HepG2 (cell line): ENCODE data around the gene MAPK10. TPM values are rescaled to one million over a fixed set of nuclear protein-coding genes. Genes with fewer than 3 reads are reported as not detected.

Experiments
- ATAC-seq: fragments of 200-7000 bp; cut with Tn5 transposase; 3 replicates; pipeline ENCODE4 v1.9.1; 2020; ENCODE audit warnings: mild to moderate bottlenecking, moderate library complexity
- BruUV-seq: library from RNA; stranded (reverse); fragments of 400-500 nt; replicated peaks from 2 replicates; lab custom pipeline; 2021; lab: Mats Ljungman, UMichigan
- CTCF ChIA-PET: fragments of 300-600 bp; formaldehyde crosslinking; extraction: SDS; loops from one replicate; lab custom pipeline; 2021; ENCODE audit warnings: low total read pairs, inconsistent platforms, low intra/inter-chr PET ratio; lab: Yijun Ruan, JAX
- POLR2A ChIA-PET: fragments of 350-600 bp; sonication (Branson Sonifier 250); formaldehyde crosslinking; loops from one replicate; lab custom pipeline; 2020; ENCODE audit warnings: antibody characterized with exemption, inconsistent platforms; lab: Yijun Ruan, JAX
- DNase-seq: peaks from one replicate; pipeline ENCODE4 v3.0.0-alpha.2; 2015; ENCODE audit warnings: low spot score
- FAIRE-seq: peaks from 3 replicates; lab custom pipeline; 2011; peaks lifted over from hg19 to GRCh38; lab: Jason Lieb, UNC
- H2AFZ ChIP-seq: one replicate; pipeline ENCODE4 v1.6.1; 2011; ENCODE audit warnings: low read length, inconsistent platforms
- H3K27ac ChIP-seq: fragments of 300-600 bp; 3 replicates; pipeline ENCODE4 v1.8.0; 2011; ENCODE audit warnings: mixed run types, mild to moderate bottlenecking, mixed read lengths, low read length, inconsistent platforms; ENCODE audit not compliant: insufficient read depth; ENCODE audit errors: extremely low read length
- H3K27me3 ChIP-seq, 2 experiments: fragments of 200-600 bp in 1 of 2; 2 replicates in 1 of 2; 3 replicates in 1 of 2; pipeline versions ENCODE4 v1.6.0 to v1.8.0; 2011; ENCODE audit warnings: low read length in 2 of 2, mild to moderate bottlenecking in 2 of 2, moderate library complexity in 2 of 2, inconsistent platforms in 1 of 2; ENCODE audit not compliant: insufficient read depth in 2 of 2, control insufficient read depth in 1 of 2
- H3K36me3 ChIP-seq, 2 experiments: fragments of 200-600 bp in 1 of 2; replicated peaks in 1 of 2; 2 replicates in 1 of 2; 3 replicates in 1 of 2; pipeline versions ENCODE4 v1.5.1 to v1.8.0; 2011; ENCODE audit warnings: low read length in 2 of 2, inconsistent platforms in 1 of 2; ENCODE audit not compliant: insufficient read depth in 2 of 2, control insufficient read depth in 1 of 2
- H3K4me1 ChIP-seq: 2 replicates; pipeline ENCODE4 v1.5.1; 2012; ENCODE audit warnings: low read length, inconsistent platforms; ENCODE audit not compliant: insufficient read depth
- H3K4me2 ChIP-seq: 2 replicates; pipeline ENCODE4 v1.6.0; 2011; ENCODE audit warnings: low read depth, low read length, inconsistent platforms
- H3K4me3 ChIP-seq, 3 experiments: fragments of 200-600 bp in 1 of 3; sonication (generic), shearing (Covaris generic) in 1 of 3; replicated peaks in 1 of 3; 2 replicates each; pipeline ENCODE4 v1.5.1; 2011 to 2016; ENCODE audit warnings: low read length in 3 of 3, inconsistent platforms in 2 of 3, low read depth in 2 of 3, mild to moderate bottlenecking in 2 of 3, control low read depth in 1 of 3, mixed read lengths in 1 of 3; ENCODE audit not compliant: insufficient read depth in 1 of 3
- H3K79me2 ChIP-seq: one replicate; pipeline ENCODE4 v1.6.1; 2011; ENCODE audit warnings: low read length, inconsistent platforms; ENCODE audit not compliant: insufficient read depth
- H3K9ac ChIP-seq: 2 replicates; pipeline ENCODE4 v1.6.0; 2011; ENCODE audit warnings: mild to moderate bottlenecking, low read depth, low read length, inconsistent platforms; ENCODE audit not compliant: insufficient read depth
- H3K9me3 ChIP-seq: 2 replicates; pipeline ENCODE4 v1.5.1; 2012; ENCODE audit warnings: mild to moderate bottlenecking, low read length
- H4K20me1 ChIP-seq: 2 replicates; pipeline ENCODE4 v1.6.0; 2011; ENCODE audit warnings: inconsistent platforms, mild to moderate bottlenecking, low read length, moderate library complexity; ENCODE audit not compliant: insufficient read depth
- CSRNP1 ChIP-seq: sonication (generic); formaldehyde crosslinking; IDR thresholded peaks from 2 replicates; pipeline ENCODE4 v1.8.1; 2023; ENCODE audit warnings: mild to moderate bottlenecking, missing genetic modification reagents
- FOSL1 ChIP-seq: sonication (generic); formaldehyde crosslinking; IDR thresholded peaks from 2 replicates; pipeline ENCODE4 v1.9.0; 2021; ENCODE audit warnings: missing genetic modification reagents, borderline replicate concordance
- FOXC1 ChIP-seq: sonication (generic); formaldehyde crosslinking; IDR thresholded peaks from 2 replicates; pipeline ENCODE4 v1.8.0; 2022; ENCODE audit warnings: mild to moderate bottlenecking, missing genetic modification reagents, borderline replicate concordance
- FOXP1 ChIP-seq, 2 experiments: fragments of 450-650 bp in 1 of 2; IDR thresholded peaks; 2 replicates each; pipeline ENCODE4 v1.6.1; 2017 to 2018; ENCODE audit warnings: antibody characterized with exemption in 1 of 2
- HMG20B ChIP-seq: conservative IDR thresholded peaks from 2 replicates; pipeline ENCODE4 v1.6.1; 2016; ENCODE audit warnings: missing genetic modification reagents, missing compliant biosample characterization
- KDM3A ChIP-seq: IDR thresholded peaks from 2 replicates; pipeline ENCODE4 v1.6.1; 2018; ENCODE audit warnings: low read depth, missing compliant biosample characterization
- MAFK ChIP-seq, 2 experiments: IDR thresholded peaks in 1 of 2; conservative IDR thresholded peaks in 1 of 2; 2 replicates each; pipeline ENCODE4 v1.6.1; 2011; ENCODE audit warnings: improper control_type of control experiment in 2 of 2, low read length in 2 of 2
- ZEB1 ChIP-seq: IDR thresholded peaks from 2 replicates; pipeline ENCODE4 v1.6.1; 2012; ENCODE audit warnings: mild to moderate bottlenecking, low read depth, inconsistent platforms; ENCODE audit not compliant: insufficient replicate concordance
- ZIK1 ChIP-seq: sonication (generic); formaldehyde crosslinking; IDR thresholded peaks from 2 replicates; pipeline ENCODE4 v1.5.0; 2020; ENCODE audit warnings: mild to moderate bottlenecking, low read depth, missing genetic modification reagents, borderline replicate concordance
- ZKSCAN8 ChIP-seq: IDR thresholded peaks from 2 replicates; pipeline ENCODE4 v1.6.1; 2016; ENCODE audit warnings: borderline replicate concordance, missing genetic modification reagents, missing compliant biosample characterization
- ZNF121 ChIP-seq: sonication (generic); formaldehyde crosslinking; IDR thresholded peaks from 2 replicates; pipeline ENCODE4 v1.5.0; 2020; ENCODE audit warnings: mild to moderate bottlenecking, missing genetic modification reagents
- ZNF260 ChIP-seq: sonication (generic); formaldehyde crosslinking; IDR thresholded peaks from 2 replicates; pipeline ENCODE4 v1.4.0; 2020; ENCODE audit warnings: missing genetic modification reagents, low read depth, mild to moderate bottlenecking, borderline replicate concordance
- ZNF446 ChIP-seq: sonication (generic); formaldehyde crosslinking; IDR thresholded peaks from 2 replicates; pipeline ENCODE4 v1.5.0; 2020; ENCODE audit warnings: mild to moderate bottlenecking, missing genetic modification reagents
- ZNF501 ChIP-seq: sonication (generic); formaldehyde crosslinking; IDR thresholded peaks from 2 replicates; pipeline ENCODE4 v1.5.1; 2020; ENCODE audit warnings: mild to moderate bottlenecking, moderate library complexity, missing genetic modification reagents
- in situ Hi-C: cut with HindIII; loops from 2 replicates; pipeline ENCODE4 v1.10.0; 2017; ENCODE audit warnings: low pct_unique_long_range_greater_than_20kb; ENCODE audit not compliant: extremely low pct_ligation_motif_present
- intact Hi-C: fragments of 100-400 bp; cut with micrococcal nuclease; formaldehyde crosslinking; loops from one replicate; pipeline ENCODE4 v1.10.0; 2022; ENCODE audit not compliant: unreplicated experiment
- polyA plus RNA-seq, 8 experiments: library from polyadenylated mRNA; depleted of rRNA in 3 of 8; stranded (reverse) in 7 of 8; unstranded in 1 of 8; fragments of >200 nt; fragmentation: Illumina TruSeq in 4 of 8; extraction: Trizol in 4 of 8; gene quantifications; 2 replicates each; pipeline versions ENCODE4 v1.2.1 to v1.2.3, GENCODE V29; 2011 to 2016; ENCODE audit warnings: low read depth in 4 of 8, missing spikeins in 1 of 8, mixed read lengths in 1 of 8; ENCODE audit not compliant: insufficient read depth in 1 of 8
- total RNA-seq, 5 experiments: library from RNA; depleted of rRNA; stranded (reverse); fragments of >200 nt; fragmentation: Illumina TruSeq; extraction: Trizol; gene quantifications; 2 replicates each; pipeline ENCODE4 v1.2.3, GENCODE V29; 2016; ENCODE audit warnings: low read depth in 1 of 5
- TF ChIP-seq, protein P1 (sequence below): sonication (generic); formaldehyde crosslinking; IDR thresholded peaks from 2 replicates; pipeline ENCODE4 v1.8.0; 2022; ENCODE audit warnings: mild to moderate bottlenecking, missing genetic modification reagents
- TF ChIP-seq, protein P2 (sequence below): IDR thresholded peaks from 2 replicates; pipeline ENCODE4 v1.6.1; 2018; ENCODE audit warnings: missing genetic modification reagents

The MAPK10 gene
- total and polyA plus RNA-seq, 2 of the 13 experiments (the other 11 are each of a cell fraction or from before 2014, with no cell fraction given) = not detected

GRCh38 chr4:86092684-86093083, 267.2 kb downstream of the MAPK10 start:
- TF ChIP-seq ZKSCAN8 (CRISPR knock-in tag) = no peak
- no peak for TF ChIP-seq FOXC1 (CRISPR knock-in tag)
- TF ChIP-seq ZNF121 (CRISPR knock-in tag) = no peak
- TF ChIP-seq, protein P1, sequence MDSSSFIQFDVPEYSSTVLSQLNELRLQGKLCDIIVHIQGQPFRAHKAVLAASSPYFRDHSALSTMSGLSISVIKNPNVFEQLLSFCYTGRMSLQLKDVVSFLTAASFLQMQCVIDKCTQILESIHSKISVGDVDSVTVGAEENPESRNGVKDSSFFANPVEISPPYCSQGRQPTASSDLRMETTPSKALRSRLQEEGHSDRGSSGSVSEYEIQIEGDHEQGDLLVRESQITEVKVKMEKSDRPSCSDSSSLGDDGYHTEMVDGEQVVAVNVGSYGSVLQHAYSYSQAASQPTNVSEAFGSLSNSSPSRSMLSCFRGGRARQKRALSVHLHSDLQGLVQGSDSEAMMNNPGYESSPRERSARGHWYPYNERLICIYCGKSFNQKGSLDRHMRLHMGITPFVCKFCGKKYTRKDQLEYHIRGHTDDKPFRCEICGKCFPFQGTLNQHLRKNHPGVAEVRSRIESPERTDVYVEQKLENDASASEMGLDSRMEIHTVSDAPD (CRISPR knock-in tag) = no peak
- no peak for TF ChIP-seq MAFK (conservative IDR thresholded peaks at IDR 0.05 in 1 of 2, IDR thresholded peaks at IDR 0.05 in 1 of 2; ENCODE audit: low read length in 2 of 2)
- TF ChIP-seq, protein P2, sequence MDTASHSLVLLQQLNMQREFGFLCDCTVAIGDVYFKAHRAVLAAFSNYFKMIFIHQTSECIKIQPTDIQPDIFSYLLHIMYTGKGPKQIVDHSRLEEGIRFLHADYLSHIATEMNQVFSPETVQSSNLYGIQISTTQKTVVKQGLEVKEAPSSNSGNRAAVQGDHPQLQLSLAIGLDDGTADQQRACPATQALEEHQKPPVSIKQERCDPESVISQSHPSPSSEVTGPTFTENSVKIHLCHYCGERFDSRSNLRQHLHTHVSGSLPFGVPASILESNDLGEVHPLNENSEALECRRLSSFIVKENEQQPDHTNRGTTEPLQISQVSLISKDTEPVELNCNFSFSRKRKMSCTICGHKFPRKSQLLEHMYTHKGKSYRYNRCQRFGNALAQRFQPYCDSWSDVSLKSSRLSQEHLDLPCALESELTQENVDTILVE (CRISPR knock-in tag) = no peak
- no peak for TF ChIP-seq FOSL1 (CRISPR knock-in tag)
- TF ChIP-seq HMG20B (CRISPR knock-in tag) = no peak
- TF ChIP-seq CSRNP1 (CRISPR knock-in tag) = no peak
- no peak for TF ChIP-seq ZNF260 (CRISPR knock-in tag)
- no peak for TF ChIP-seq FOXP1 (IDR thresholded peaks at IDR 0.05)
- TF ChIP-seq FOXP1 (CRISPR knock-in tag; IDR thresholded peaks at IDR 0.05) = no peak
- no peak for TF ChIP-seq ZNF501 (CRISPR knock-in tag)
- TF ChIP-seq ZEB1 = no peak
- TF ChIP-seq ZIK1 (CRISPR knock-in tag) = no peak
- no peak for TF ChIP-seq KDM3A (CRISPR knock-in tag)
- no peak for TF ChIP-seq ZNF446
- DNase-seq = no peak
- Histone ChIP-seq H3K79me2 (no peaks in the 10 kb centered on the region), H3K4me2 (no peak overlapping the region), H3K4me1 (no peaks in the 10 kb centered on the region), H3K27ac (no peak overlapping the region), H3K36me3 (no peaks in the 10 kb centered on the region), H3K9me3 (no peaks in the 10 kb centered on the region), H4K20me1 (no peaks in the 10 kb centered on the region), H2AFZ (no peak overlapping the region), H3K27me3 (no peaks in the 10 kb centered on the region), H3K4me3 (no peak overlapping the region), H3K9ac (no peak overlapping the region)
- intact Hi-C loops (no loop called here), in situ Hi-C loops (no loop called here)
- no TSS peak for BruUV-seq
- CTCF ChIA-PET = no interaction called here
- ATAC-seq = no peak
- POLR2A ChIA-PET = no interaction called here
- FAIRE-seq = no peak
